CD4-positive, alpha-beta T cell (primary cell): ENCODE data around the gene PTPRM. TPM values are rescaled to one million over a fixed set of nuclear protein-coding genes. Genes with fewer than 3 reads are reported as not detected.

Experiments used
- ATAC-seq: fragments of 200-7000 bp; cut with Tn5 transposase; one replicate; pipeline ENCODE4 v1.10.0; 2022; ENCODE audit warnings: mild to moderate bottlenecking; ENCODE audit not compliant: poor library complexity
- CTCF ChIA-PET: fragments of 350-600 bp; sonication (Branson Sonifier 250); formaldehyde crosslinking; loops from one replicate; lab custom pipeline; 2021; ENCODE audit warnings: antibody characterized with exemption, inconsistent platforms; lab: Charles Lee
- POLR2A ChIA-PET: fragments of 350-600 bp; sonication (Branson Sonifier 250); formaldehyde crosslinking; loops from one replicate; lab custom pipeline; 2021; ENCODE audit warnings: antibody characterized with exemption, inconsistent platforms; lab: Charles Lee
- DNase-seq, 14 experiments: peaks; one replicate each; pipeline ENCODE4 v3.0.0-alpha.2; 2013 to 2020; ENCODE audit warnings: mixed read lengths in 2 of 14
- H3K27ac ChIP-seq, 2 donors: one replicate each; pipeline versions ENCODE4 v1.5.1 to v1.7.0; 2013; ENCODE audit warnings: low read length in 2 of 2, low read depth in 1 of 2, mild to moderate bottlenecking in 1 of 2
- H3K27me3 ChIP-seq, 2 experiments: 1 replicate in 1 of 2; 2 replicates in 1 of 2; pipeline versions ENCODE4 v1.6.1 to v1.7.0; 2013; ENCODE audit warnings: low read length in 2 of 2, control low read depth in 1 of 2, mild to moderate bottlenecking in 1 of 2, moderate library complexity in 1 of 2; ENCODE audit not compliant: insufficient read depth in 2 of 2, control insufficient read depth in 1 of 2
- H3K36me3 ChIP-seq: one replicate; pipeline ENCODE4 v1.6.1; 2013; ENCODE audit warnings: low read length, control low read depth; ENCODE audit not compliant: insufficient read depth
- H3K4me1 ChIP-seq: one replicate; pipeline ENCODE4 v1.6.1; 2013; ENCODE audit warnings: low read length, control low read depth; ENCODE audit not compliant: insufficient read depth
- H3K4me3 ChIP-seq: one replicate; pipeline ENCODE4 v1.5.1; 2013; ENCODE audit warnings: mild to moderate bottlenecking, low read length, moderate library complexity
- H3K9me3 ChIP-seq, 2 experiments: 1 replicate in 1 of 2; 2 replicates in 1 of 2; pipeline versions ENCODE4 v1.6.1 to v1.7.0; 2013; ENCODE audit warnings: low read length in 2 of 2, mild to moderate bottlenecking in 2 of 2, control low read depth in 1 of 2, moderate library complexity in 1 of 2; ENCODE audit not compliant: control insufficient read depth in 1 of 2, insufficient read depth in 1 of 2
- H3K27ac Mint-ChIP-seq: one replicate; pipeline ENCODE4 v1.8.0; 2020; ENCODE audit warnings: mixed read lengths
- H3K27me3 Mint-ChIP-seq: one replicate; pipeline ENCODE4 v1.8.0; 2021; ENCODE audit warnings: mixed read lengths
- H3K36me3 Mint-ChIP-seq: one replicate; pipeline ENCODE4 v1.8.0; 2021; ENCODE audit warnings: low read depth, mixed read lengths
- H3K4me1 Mint-ChIP-seq: one replicate; pipeline ENCODE4 v1.8.0; 2021; ENCODE audit warnings: low read depth, mixed read lengths
- H3K4me3 Mint-ChIP-seq: one replicate; pipeline ENCODE4 v1.8.0; 2020; ENCODE audit warnings: mild to moderate bottlenecking, mixed read lengths
- H3K9me3 Mint-ChIP-seq: one replicate; pipeline ENCODE4 v1.8.0; 2020; ENCODE audit warnings: mixed read lengths
- intact Hi-C, 2 experiments: fragments of 100-400 bp; cut with DNase I in 1 of 2; cut with micrococcal nuclease in 1 of 2; formaldehyde crosslinking; loops; one replicate each; pipeline versions ENCODE4 v1.15.1 to v1.9.0; 2023 to 2025; cut with DNase I, micrococcal nuclease
- total RNA-seq, 174 experiments: library from RNA in 2 of 174; stranded (reverse) in 2 of 174; gene quantifications; one replicate each; pipeline ENCODE4 v1.2.3 and lab custom pipeline; 2021 to 2026
- TF ChIP-seq, protein P1 (sequence below): fragments of 200-600 bp; IDR thresholded peaks from one replicate; pipeline ENCODE4 v1.8.0; 2022; ENCODE audit warnings: antibody characterized with exemption, mild to moderate bottlenecking

Gene PTPRM
- total RNA-seq, 2 experiments from 2014 or later: 21.7 to 21.9 TPM

DNA sequence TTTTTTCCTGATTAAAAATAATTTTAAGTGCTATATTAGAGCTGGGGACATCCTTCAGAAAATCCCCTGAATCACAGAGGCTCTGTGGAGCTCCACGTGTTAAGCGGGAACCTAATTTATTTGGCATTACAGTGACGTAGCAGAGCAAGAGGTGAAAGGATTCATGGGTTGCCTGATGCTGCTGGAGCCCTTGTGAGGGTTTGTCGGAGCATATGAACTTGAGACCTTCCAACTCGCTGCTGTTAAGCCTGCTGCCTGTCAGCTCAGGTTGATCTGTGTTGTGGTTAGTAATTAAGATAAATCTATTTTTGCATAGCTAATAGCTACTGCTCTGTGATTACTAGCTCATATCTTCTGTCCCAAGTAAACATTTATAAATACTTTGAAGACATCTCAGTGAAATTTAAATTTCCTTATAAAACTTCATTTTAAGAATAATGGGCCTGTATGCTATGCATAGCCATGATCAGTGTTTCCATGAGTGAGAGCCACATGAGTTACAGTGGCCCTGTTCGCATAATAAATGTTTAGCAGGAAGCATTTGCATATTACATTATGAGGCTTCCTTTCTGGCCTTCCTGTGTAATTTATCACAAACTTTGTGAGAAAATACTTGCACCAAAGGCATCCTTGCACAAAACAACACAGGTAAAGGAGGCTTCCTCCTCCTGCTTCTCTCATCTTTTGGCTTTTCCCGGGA lies 438.9 kb downstream of the PTPRM start:
- Mint-ChIP-seq H3K27ac (no peak overlapping the region), H3K9me3 (no peaks in the 10 kb centered on the region), H3K36me3 (no peaks in the 10 kb centered on the region), H3K4me1 (no peaks in the 10 kb centered on the region), H3K27me3 (no peaks in the 10 kb centered on the region), H3K4me3 (no peak overlapping the region)
- Histone ChIP-seq H3K27me3 (no peaks in the 10 kb centered on the region), H3K27ac (no peak overlapping the region), H3K36me3 (no peaks in the 10 kb centered on the region), H3K4me1 (no peaks in the 10 kb centered on the region), H3K9me3 (no peaks in the 10 kb centered on the region), H3K4me3 (no peak overlapping the region)
- ChIA-PET CTCF (no interaction called here), POLR2A (no interaction called here)
- no peak for DNase-seq
- intact Hi-C loops: no loop called here
- TF ChIP-seq, protein P1, sequence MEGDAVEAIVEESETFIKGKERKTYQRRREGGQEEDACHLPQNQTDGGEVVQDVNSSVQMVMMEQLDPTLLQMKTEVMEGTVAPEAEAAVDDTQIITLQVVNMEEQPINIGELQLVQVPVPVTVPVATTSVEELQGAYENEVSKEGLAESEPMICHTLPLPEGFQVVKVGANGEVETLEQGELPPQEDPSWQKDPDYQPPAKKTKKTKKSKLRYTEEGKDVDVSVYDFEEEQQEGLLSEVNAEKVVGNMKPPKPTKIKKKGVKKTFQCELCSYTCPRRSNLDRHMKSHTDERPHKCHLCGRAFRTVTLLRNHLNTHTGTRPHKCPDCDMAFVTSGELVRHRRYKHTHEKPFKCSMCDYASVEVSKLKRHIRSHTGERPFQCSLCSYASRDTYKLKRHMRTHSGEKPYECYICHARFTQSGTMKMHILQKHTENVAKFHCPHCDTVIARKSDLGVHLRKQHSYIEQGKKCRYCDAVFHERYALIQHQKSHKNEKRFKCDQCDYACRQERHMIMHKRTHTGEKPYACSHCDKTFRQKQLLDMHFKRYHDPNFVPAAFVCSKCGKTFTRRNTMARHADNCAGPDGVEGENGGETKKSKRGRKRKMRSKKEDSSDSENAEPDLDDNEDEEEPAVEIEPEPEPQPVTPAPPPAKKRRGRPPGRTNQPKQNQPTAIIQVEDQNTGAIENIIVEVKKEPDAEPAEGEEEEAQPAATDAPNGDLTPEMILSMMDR: no peak
- ATAC-seq: no peak

DNA sequence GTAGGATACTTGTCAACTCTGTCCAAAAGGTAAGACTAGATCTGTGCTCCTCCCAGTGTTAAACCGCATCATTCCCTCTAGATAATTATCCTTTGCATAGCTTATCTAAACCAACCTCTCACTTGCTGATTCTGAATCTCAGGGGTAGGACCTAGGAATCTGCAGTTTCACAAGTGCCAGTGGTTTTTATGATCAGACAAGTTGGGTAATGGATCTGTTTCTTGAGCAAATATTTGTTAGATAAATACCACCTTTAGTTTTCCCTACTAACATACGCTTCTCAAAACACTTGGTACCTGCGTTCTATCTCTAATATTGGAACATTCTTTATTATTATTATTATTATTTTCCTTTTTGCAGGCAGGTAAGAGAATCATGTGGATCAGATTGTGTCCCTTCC lies 439.9 kb downstream of the PTPRM start:
- DNase-seq (no peak), ATAC-seq (no peak)
- POLR2A ChIA-PET: no interaction called here
- TF ChIP-seq, protein P1: no peak
- H3K4me3 ChIP-seq: no peak overlapping the region
- no peak overlapping the region for H3K4me3 Mint-ChIP-seq
- H3K27ac Mint-ChIP-seq: no peak overlapping the region
- intact Hi-C loops: no loop called here
- CTCF ChIA-PET: no interaction called here
- no peaks in the 10 kb centered on the region for H3K36me3 Mint-ChIP-seq
- H3K36me3 ChIP-seq: no peaks in the 10 kb centered on the region
- no peak overlapping the region for H3K27ac ChIP-seq
- H3K9me3 Mint-ChIP-seq: no peaks in the 10 kb centered on the region
- H3K4me1 ChIP-seq: no peaks in the 10 kb centered on the region
- H3K9me3 ChIP-seq: no peaks in the 10 kb centered on the region
- no peaks in the 10 kb centered on the region for H3K27me3 Mint-ChIP-seq
- no peaks in the 10 kb centered on the region for H3K4me1 Mint-ChIP-seq
- H3K27me3 ChIP-seq: no peaks in the 10 kb centered on the region

DNA sequence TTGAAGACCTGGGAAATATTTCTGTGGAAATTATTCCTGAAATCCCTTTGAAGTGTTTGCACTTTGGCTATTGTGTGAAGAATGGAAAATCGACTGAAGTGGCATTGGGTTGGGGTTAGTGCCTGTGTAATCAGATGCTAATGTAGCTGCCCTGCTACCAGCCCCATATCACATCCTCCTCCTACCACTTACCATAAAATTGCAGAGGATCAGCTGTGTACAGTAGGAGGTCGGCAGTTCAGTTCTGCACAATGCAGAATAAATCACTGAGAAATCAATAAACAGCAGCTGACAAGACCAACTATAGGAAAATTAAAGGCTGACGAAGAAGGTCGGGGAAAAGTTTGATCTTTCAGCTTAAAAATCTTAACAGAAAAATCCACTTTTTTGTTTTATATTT lies 440.9 kb downstream of the PTPRM start:
- H3K36me3 Mint-ChIP-seq: no peaks in the 10 kb centered on the region
- Histone ChIP-seq H3K9me3 (no peaks in the 10 kb centered on the region), H3K27ac (no peak overlapping the region), H3K4me3 (no peak overlapping the region), H3K4me1 (no peaks in the 10 kb centered on the region), H3K27me3 (no peaks in the 10 kb centered on the region), H3K36me3 (no peaks in the 10 kb centered on the region)
- ATAC-seq: no peak
- intact Hi-C loops: no loop called here
- POLR2A ChIA-PET: no interaction called here
- no peak overlapping the region for H3K4me3 Mint-ChIP-seq
- CTCF ChIA-PET: no interaction called here
- TF ChIP-seq, protein P1: no peak
- no peak for DNase-seq
- no peaks in the 10 kb centered on the region for H3K27me3 Mint-ChIP-seq
- H3K4me1 Mint-ChIP-seq: no peaks in the 10 kb centered on the region
- H3K27ac Mint-ChIP-seq: no peak overlapping the region
- H3K9me3 Mint-ChIP-seq: no peaks in the 10 kb centered on the region
